Pancreas (tissue), 10 donors: Measurements from ENCODE around the gene HLA-DQA1. TPM values are rescaled to one million over a fixed set of nuclear protein-coding genes. Genes with fewer than 3 reads are reported as not detected.

ENCODE experiments used
- ATAC-seq, 4 donors: fragments of 200-7000 bp; cut with Tn5 transposase; one replicate each; pipeline versions ENCODE4 v1.8.0 to v1.9.1; 2020; ENCODE audit warnings: mild to moderate bottlenecking in 4 of 4, moderate library complexity in 4 of 4
- DNase-seq, 6 donors: peaks; one replicate each; pipeline ENCODE4 v3.0.0-alpha.2; 2020
- FAIRE-seq: peaks from 2 replicates; lab custom pipeline; 2012; peaks lifted over from hg19 to GRCh38; lab: Jason Lieb, UNC
- H3K27ac ChIP-seq, 4 donors: fragments of 200-600 bp; sonication (generic); 1 replicate in 3 of 4; 2 replicates in 1 of 4; pipeline versions ENCODE4 v1.5.0 to v1.8.0; 2020
- H3K27me3 ChIP-seq, 4 donors: fragments of 200-600 bp; one replicate each; pipeline ENCODE4 v1.8.0; 2021
- H3K36me3 ChIP-seq, 3 donors: fragments of 200-600 bp; sonication (generic) in 1 of 3; one replicate each; pipeline versions ENCODE4 v1.5.0 to v1.8.0; 2020 to 2021
- H3K4me1 ChIP-seq, 3 donors: fragments of 200-600 bp; one replicate each; pipeline ENCODE4 v1.8.0; 2021
- H3K4me3 ChIP-seq, 4 donors: fragments of 200-600 bp; sonication (generic) in 2 of 4; one replicate each; pipeline versions ENCODE4 v1.5.0 to v1.8.0; 2020 to 2021
- H3K9me3 ChIP-seq, 4 donors: fragments of 200-600 bp; one replicate each; pipeline ENCODE4 v1.8.0; 2021
- CTCF ChIP-seq, 4 donors: fragments of 200-600 bp; sonication (generic) in 3 of 4; IDR thresholded peaks; one replicate each; pipeline versions ENCODE4 v1.5.0 to v1.8.0; 2021; ENCODE audit warnings: antibody characterized with exemption in 4 of 4
- WGBS, 2 donors: extraction: QIAGEN DNeasy Blood & Tissue Kit; methylation state at CpG; one replicate each; pipeline ENCODE4 v1.1.7; 2013; 5-methylcytosine and 5-hydroxymethylcytosine counted together
- intact Hi-C, 3 donors: fragments of 100-400 bp; cut with DNase I; formaldehyde crosslinking; loops; one replicate each; pipeline versions ENCODE4 v1.11.1 to v1.14.2; 2022
- polyA plus RNA-seq, 2 donors: library from polyadenylated mRNA; stranded (reverse); fragments of 200-250 nt; gene quantifications; one replicate each; pipeline ENCODE4 v1.2.3, GENCODE V29; 2013
- total RNA-seq, 6 donors: library from RNA; stranded (reverse); fragmentation: NEBNext Ultra II Directional in 4 of 6; extraction: Animal tissue kit (Norgen Biotek cat#: 25700) in 4 of 6; gene quantifications; one replicate each; pipeline versions ENCODE4 v1.2.1 to v1.2.4, GENCODE V29; 2021 to 2023
- donor health status: healthy with polysubstance abuse.
- donor health status: DM: no; HTN: no; CAD: no; lungs with moderate emphysema.
- donor health status: DM: no; HTN: no; CAD: no.
- donor health status: control.
- donor health status: control.
- donor health status: Bipolar disorder and iron deficiency.
- donor health status: DM: yes; HTN: yes; CAD: no.
- donor health status: DM: no; HTN: no; CAD: no.
- donor health status: DM: no; HTN: no; CAD: no.
- donor health status: DM: yes; HTN: yes; CAD: no.

Gene HLA-DQA1
- total and polyA plus RNA-seq, 8 donors: 1.1 to 66.1 (median 3.5) TPM

DNA sequence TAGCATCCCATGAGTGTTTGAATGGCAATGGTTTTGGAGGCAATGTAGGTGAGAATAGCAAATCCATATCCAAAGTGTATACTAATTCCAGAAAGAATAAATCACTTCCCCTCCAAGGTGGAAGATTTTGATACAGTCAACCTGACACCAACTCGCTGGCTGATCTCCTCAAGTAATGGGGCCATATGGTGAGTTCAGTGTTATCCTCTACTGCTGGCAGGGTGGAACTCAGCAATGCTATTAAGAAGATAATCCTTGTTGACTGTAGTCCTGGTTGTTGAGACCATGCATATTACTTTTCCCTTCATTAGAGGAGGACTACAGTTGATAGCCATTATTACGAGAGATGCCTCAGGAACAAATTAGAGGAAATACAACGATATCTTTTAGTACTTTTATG is 47.0 kb downstream of the HLA-DQA1 start:
- Histone ChIP-seq H3K4me3 (no peak overlapping the region), H3K9me3 (no peaks in the 10 kb centered on the region), H3K4me1 (no peaks in the 10 kb centered on the region), H3K27me3 (peaks cover 0 to 10% (median 0%) of the 10 kb centered on the region in 4 donors), H3K36me3 (no peaks in the 10 kb centered on the region), H3K27ac (no peak overlapping the region)
- TF ChIP-seq CTCF (IDR thresholded peaks at IDR 0.05): no peak
- 64 to 73% methylated on average over 3 of the region's 3 CpGs for WGBS, 2 donors
- ATAC-seq (no peak), FAIRE-seq (no peak), DNase-seq (no peak)
- intact Hi-C loops: no loop called here

- H3K9me3 ChIP-seq: no peaks in the 10 kb centered on the region
- ATAC-seq (peak in 1 of 4 donors; percentile 50), FAIRE-seq (no peak), DNase-seq (no peak)
- 23 to 67% methylated on average over 1 of the region's 1 CpG for WGBS, 2 donors
- H3K27ac ChIP-seq: no peak overlapping the region
- intact Hi-C loops: no loop called here
- no peak for TF ChIP-seq CTCF (IDR thresholded peaks at IDR 0.05)
- peaks cover 0 to 10% (median 0%) of the 10 kb centered on the region in 4 donors for H3K27me3 ChIP-seq
- no peaks in the 10 kb centered on the region for H3K4me1 ChIP-seq
- no peak overlapping the region for H3K4me3 ChIP-seq
- H3K36me3 ChIP-seq: no peaks in the 10 kb centered on the region
Observed at GRCh38 chr6:32685603-32686002, 48.4 kb downstream of the HLA-DQA1 start.

GRCh38 chr6:32689531-32690501 is 52.6 kb downstream of the HLA-DQA1 start:
- peak in 1 of 4 donors; percentile 53 for ATAC-seq
- FAIRE-seq: no peak
- WGBS, 2 donors: 55 to 66% methylated on average over 5 of the region's 5 CpGs

GRCh38 chr6:32692019-32692418 is 54.8 kb downstream of the HLA-DQA1 start:
- H3K27ac ChIP-seq: no peak overlapping the region
- TF ChIP-seq CTCF (IDR thresholded peaks at IDR 0.05): no peak
- no peaks in the 10 kb centered on the region for H3K9me3 ChIP-seq
- DNase-seq: peak in 1 of 6 donors; percentile 17
- intact Hi-C loops: loop anchor here in 1 of 3 donors (10.0 kb wide), 1 partner anchor 257 kb away; the partner anchor contains the start of gene HLA-DRA
- peak in 1 of 4 donors; percentile 82 for ATAC-seq
- no peak overlapping the region for H3K4me3 ChIP-seq
- no peaks in the 10 kb centered on the region for H3K4me1 ChIP-seq
- no peaks in the 10 kb centered on the region for H3K27me3 ChIP-seq
- FAIRE-seq: peak; percentile 37
- 0 to 5% methylated on average over 1 of the region's 1 CpG for WGBS, 2 donors
- no peaks in the 10 kb centered on the region for H3K36me3 ChIP-seq

More at GRCh38 chr6:32689531-32690501, 52.6 kb downstream of the HLA-DQA1 start:
- TF ChIP-seq CTCF (IDR thresholded peaks at IDR 0.05): no peak
- no peaks in the 10 kb centered on the region for H3K9me3 ChIP-seq
- intact Hi-C loops: loop anchor here in 1 of 3 donors (10.0 kb wide), 1 partner anchor 255 kb away; the partner anchor contains the start of gene HLA-DRA
- no peaks in the 10 kb centered on the region for H3K4me1 ChIP-seq
- H3K27ac ChIP-seq: no peak overlapping the region
- no peak for DNase-seq
- no peak overlapping the region for H3K4me3 ChIP-seq
- no peaks in the 10 kb centered on the region for H3K36me3 ChIP-seq
- H3K27me3 ChIP-seq: peaks cover 0 to 10% (median 0%) of the 10 kb centered on the region in 4 donors

Other genes starting within 250 kb of the HLA-DQA1 start
- not detected for gene BTNL2, start 230.2 kb upstream of the HLA-DQA1 start, total RNA-seq
- gene BTNL2, start 230.2 kb upstream of the HLA-DQA1 start, polyA plus RNA-seq: not detected
- gene HLA-DRA, start 197.5 kb upstream of the HLA-DQA1 start, total RNA-seq: 100 to 1,000 TPM in 2 of 6 donors, 10 to 100 TPM in 4; 16.3 to 414 (median 42.2) TPM
- 10 to 100 TPM; 19.3 to 32.4 TPM for gene HLA-DRA, start 197.5 kb upstream of the HLA-DQA1 start, polyA plus RNA-seq
- gene HLA-DRB5, start 107.1 kb upstream of the HLA-DQA1 start, total RNA-seq: 10 to 100 TPM in 2 of 6 donors, 1 to 10 TPM in 3, under 1 TPM in 1; 0.38 to 42.9 (median 8.2) TPM
- not detected for gene HLA-DRB5, start 107.1 kb upstream of the HLA-DQA1 start, polyA plus RNA-seq
- gene HLA-DRB1, start 47.6 kb upstream of the HLA-DQA1 start, total RNA-seq: 100 to 1,000 TPM in 1 of 6 donors, 10 to 100 TPM in 4, 1 to 10 TPM in 1; 9.3 to 165 (median 23.5) TPM
- 10 to 100 TPM in 1 of 2 donors, 1 to 10 TPM in 1; 9.8 to 20.2 TPM for gene HLA-DRB1, start 47.6 kb upstream of the HLA-DQA1 start, polyA plus RNA-seq
- gene HLA-DQB1, start 29.3 kb downstream of the HLA-DQA1 start, total RNA-seq: 10 to 100 TPM in 1 of 6 donors, 1 to 10 TPM in 4, under 1 TPM in 1; 0.63 to 17.6 (median 3.3) TPM
- gene HLA-DQB1, start 29.3 kb downstream of the HLA-DQA1 start, polyA plus RNA-seq: 10 to 100 TPM; 22.8 to 24.7 TPM
- 1 to 10 TPM in 2 of 6 donors, under 1 TPM in 2, not detected in 2; 0.09 to 6.0 (median 2.3) TPM for gene HLA-DQA2, start 104.0 kb downstream of the HLA-DQA1 start, total RNA-seq
- gene HLA-DQA2, start 104.0 kb downstream of the HLA-DQA1 start, polyA plus RNA-seq: under 1 TPM in 1 of 2 donors, not detected in 1; 0.14 TPM
- 1 to 10 TPM in 2 of 6 donors, under 1 TPM in 3, not detected in 1; 0.35 to 3.8 (median 0.47) TPM for gene HLA-DQB2, start 126.1 kb downstream of the HLA-DQA1 start, total RNA-seq
- gene HLA-DQB2, start 126.1 kb downstream of the HLA-DQA1 start, polyA plus RNA-seq: not detected
- under 1 TPM in 2 of 6 donors, not detected in 4; 0.21 to 0.87 TPM for gene HLA-DOB, start 179.6 kb downstream of the HLA-DQA1 start, total RNA-seq
- under 1 TPM; 0.38 to 0.53 TPM for gene HLA-DOB, start 179.6 kb downstream of the HLA-DQA1 start, polyA plus RNA-seq
- gene TAP2, start 201.3 kb downstream of the HLA-DQA1 start, total RNA-seq: 10 to 100 TPM in 4 of 6 donors, 1 to 10 TPM in 2; 5.0 to 23.1 (median 12.2) TPM
- 10 to 100 TPM in 1 of 2 donors, 1 to 10 TPM in 1; 8.8 to 16.9 TPM for gene TAP2, start 201.3 kb downstream of the HLA-DQA1 start, polyA plus RNA-seq
- 10 to 100 TPM in 5 of 6 donors, 1 to 10 TPM in 1; 7.4 to 40.2 (median 11.8) TPM for gene PSMB8, start 206.6 kb downstream of the HLA-DQA1 start, total RNA-seq
- gene PSMB8, start 206.6 kb downstream of the HLA-DQA1 start, polyA plus RNA-seq: 10 to 100 TPM; 27.9 to 35.2 TPM
- 10 to 100 TPM in 5 of 6 donors, 1 to 10 TPM in 1; 7.8 to 32.1 (median 11.6) TPM for gene TAP1, start 216.3 kb downstream of the HLA-DQA1 start, total RNA-seq
- 10 to 100 TPM; 18.8 to 28.5 TPM for gene TAP1, start 216.3 kb downstream of the HLA-DQA1 start, polyA plus RNA-seq
- 10 to 100 TPM in 2 of 6 donors, 1 to 10 TPM in 4; 5.1 to 18.1 (median 5.8) TPM for gene PSMB9, start 216.8 kb downstream of the HLA-DQA1 start, total RNA-seq
- gene PSMB9, start 216.8 kb downstream of the HLA-DQA1 start, polyA plus RNA-seq: 10 to 100 TPM in 1 of 2 donors, 1 to 10 TPM in 1; 8.3 to 13.7 TPM